DMS53 (cell line): ENCODE measurements around the gene SLC25A29.
A peak's percentile ranks its signal among the peaks of the same experiment; 100 is the strongest.
"Not testable (repeated sequence)": the region's sequence is repeated elsewhere in the genome, so short reads cannot be mapped to it uniquely, and the experiment has no call there.

Experiments used
- DNase-seq: peaks from one replicate; lab custom pipeline; 2025; lab: John Stamatoyannopoulos, UW

The SLC25A29 gene

GRCh38 chr14:100306101-100306997 is at the start of gene SLC25A29:
Gene SLC25A29 (minus strand): TSS chr14:100306444. CDS start chr14:100306232, 212 bp downstream.
- DNase-seq = peak; percentile 93

GRCh38 chr14:100350986-100351385 is 44.7 kb upstream of the SLC25A29 start:
- no peak for DNase-seq

GRCh38 chr14:100350276-100350926 is 44.2 kb upstream of the SLC25A29 start:
- no peak for DNase-seq

- DNase-seq = no peak
Measured at GRCh38 chr14:100348784-100349685, 42.8 kb upstream of the SLC25A29 start.

GRCh38 chr14:100348253-100348729 is 42.0 kb upstream of the SLC25A29 start:
- no peak for DNase-seq

- DNase-seq = no peak
Measured at GRCh38 chr14:100346306-100347091, 40.3 kb upstream of the SLC25A29 start.

GRCh38 chr14:100345711-100346110 is 39.5 kb upstream of the SLC25A29 start:
- DNase-seq = no peak

- not testable (repeated sequence) for DNase-seq
Measured at GRCh38 chr14:100344657-100345056, 38.4 kb upstream of the SLC25A29 start.

- DNase-seq = not testable (repeated sequence)
Measured at GRCh38 chr14:100342826-100343225, 36.6 kb upstream of the SLC25A29 start.

- DNase-seq = no peak
Measured at GRCh38 chr14:100342195-100342594, 36.0 kb upstream of the SLC25A29 start.

GRCh38 chr14:100341301-100342031 is 35.2 kb upstream of the SLC25A29 start:
- DNase-seq = peak; percentile 45

- no peak for DNase-seq
Measured at GRCh38 chr14:100340423-100340813, 34.2 kb upstream of the SLC25A29 start.

GRCh38 chr14:100339766-100340422 is 33.6 kb upstream of the SLC25A29 start:
- no peak for DNase-seq

- DNase-seq = no peak
Measured at GRCh38 chr14:100336618-100337530, 30.6 kb upstream of the SLC25A29 start.

- no peak for DNase-seq
Measured at GRCh38 chr14:100334904-100335303, 28.7 kb upstream of the SLC25A29 start.

- DNase-seq = no peak
Measured at GRCh38 chr14:100333827-100334226, 27.6 kb upstream of the SLC25A29 start.

GRCh38 chr14:100333311-100333710 is 27.1 kb upstream of the SLC25A29 start:
- no peak for DNase-seq

- DNase-seq = peak; percentile 92
Measured at GRCh38 chr14:100332797-100333196, 26.6 kb upstream of the SLC25A29 start.
